HFF-Myc (cell line): Measurements from ENCODE around the gene TDRD3.

Experiments used
- DNase-seq: peaks from one replicate; pipeline ENCODE4 v3.0.0-alpha.2; 2011; ENCODE audit warnings: low read depth; ENCODE audit errors: extremely low read depth
- H3K4me3 ChIP-seq: replicated peaks from 2 replicates; pipeline ENCODE4 v1.5.1; 2011; ENCODE audit warnings: low read depth, mild to moderate bottlenecking, control low read depth, low read length
- CTCF ChIP-seq: IDR thresholded peaks from 2 replicates; pipeline ENCODE4 v1.5.1; 2012; ENCODE audit warnings: mild to moderate bottlenecking, low read depth, low read length, control low read depth; ENCODE audit errors: missing control alignments

Gene TDRD3

GRCh38 chr13:60396783-60397703 is at the start of gene TDRD3:
TSS of gene TDRD3 (plus strand) at chr13:60397220. CDS start at chr13:60397365, 145 bp downstream.
- H3K4me3 ChIP-seq, result peak within 1 kb of the TSS; percentile 84
- peak; percentile 76 for TF ChIP-seq CTCF
- DNase-seq, result peak; percentile 61

- TF ChIP-seq CTCF, result no peak
- H3K4me3 ChIP-seq, result no peak overlapping the region
- no peak for DNase-seq
These were observed 49.3 kb upstream of the TDRD3 start for GRCh38 chr13:60347690-60348089.

- no peak for TF ChIP-seq CTCF
- no peak overlapping the region for H3K4me3 ChIP-seq
- no peak for DNase-seq
These were observed 48.9 kb upstream of the TDRD3 start for GRCh38 chr13:60348097-60348496.

- peak; percentile 88 for DNase-seq
- no peak for TF ChIP-seq CTCF
These were observed 45.7 kb upstream of the TDRD3 start for GRCh38 chr13:60351326-60351725.

GRCh38 chr13:60351855-60352615 is 45.0 kb upstream of the TDRD3 start:
- DNase-seq, result peak; percentile 2
- H3K4me3 ChIP-seq, result no peak overlapping the region
- no peak for TF ChIP-seq CTCF

More at GRCh38 chr13:60351326-60351725, 45.7 kb upstream of the TDRD3 start:
- H3K4me3 ChIP-seq, result no peak overlapping the region

GRCh38 chr13:60352644-60353043 is 44.4 kb upstream of the TDRD3 start:
- no peak overlapping the region for H3K4me3 ChIP-seq
- TF ChIP-seq CTCF, result no peak
- DNase-seq, result no peak
